ENCODE data around the gene PIEZO2. TPM values are rescaled to one million over a fixed set of nuclear protein-coding genes. Genes with fewer than 3 reads are reported as not detected.

The PIEZO2 gene
- total RNA-seq, 1 donor from 2014 or later: 4.2 TPM

- Histone ChIP-seq H3K4me2 (no peak overlapping the region), H3K4me1 (peaks cover 10% of the 10 kb centered on the region), H3K9me3 (ENCODE audit: low read depth) (no peaks in the 10 kb centered on the region), H3K27me3 (no peaks in the 10 kb centered on the region), H4K20me1 (ENCODE audit: low read depth) (no peaks in the 10 kb centered on the region), H3K27ac (no peak overlapping the region), H2AFZ (replicated peaks) (no peak overlapping the region), H3K79me2 (ENCODE audit: low read depth) (no peaks in the 10 kb centered on the region), H3F3A (ENCODE audit: low read depth) (no peaks in the 10 kb centered on the region), H3K9ac (no peak overlapping the region), H3K4me3 (no peak overlapping the region), H3K36me3 (no peaks in the 10 kb centered on the region)
- Mint-ChIP-seq H3K4me3 (no peak overlapping the region), H3K4me1 (peaks cover 4% of the 10 kb centered on the region), H3K36me3 (no peaks in the 10 kb centered on the region), H3K27me3 (ENCODE audit: insufficient read depth, low read depth) (no peaks in the 10 kb centered on the region), H3K9me3 (peaks cover 4% of the 10 kb centered on the region), H3K27ac (no peak overlapping the region)
- no peak for TF ChIP-seq EZH2phosphoT487 (IDR thresholded peaks at IDR 0.05)
- DNase-seq (ENCODE audit: low spot score): no peak
These were observed 328.7 kb downstream of the PIEZO2 start for GRCh38 chr18:10820681-10821080.

GRCh38 chr18:10814336-10814735, 335.0 kb downstream of the PIEZO2 start:
- H3K36me3 ChIP-seq: no peaks in the 10 kb centered on the region
- H3K27me3 ChIP-seq: no peaks in the 10 kb centered on the region
- Mint-ChIP-seq H3K4me3 (no peak overlapping the region), H3K36me3 (no peaks in the 10 kb centered on the region), H3K27me3 (ENCODE audit: insufficient read depth, low read depth) (peaks cover 2% of the 10 kb centered on the region), H3K27ac (no peak overlapping the region), H3K9me3 (no peaks in the 10 kb centered on the region), H3K4me1 (no peaks in the 10 kb centered on the region)
- no peak overlapping the region for H3K4me3 ChIP-seq
- H2AFZ ChIP-seq (replicated peaks): no peak overlapping the region
- no peak for TF ChIP-seq EZH2 (IDR thresholded peaks at IDR 0.05)
- no peak for TF ChIP-seq CTCF (IDR thresholded peaks at IDR 0.05)
- TF ChIP-seq EZH2phosphoT487 (IDR thresholded peaks at IDR 0.05): no peak
- no peak for DNase-seq (ENCODE audit: low spot score)
- no peaks in the 10 kb centered on the region for H4K20me1 ChIP-seq (ENCODE audit: low read depth)
- H3F3A ChIP-seq (ENCODE audit: low read depth): no peaks in the 10 kb centered on the region
- H3K4me1 ChIP-seq: no peaks in the 10 kb centered on the region
- no peak overlapping the region for H3K9ac ChIP-seq
- H3K79me2 ChIP-seq (ENCODE audit: low read depth): no peaks in the 10 kb centered on the region
- H3K9me3 ChIP-seq (ENCODE audit: low read depth): no peaks in the 10 kb centered on the region
- H3K4me2 ChIP-seq: no peak overlapping the region
- H3K27ac ChIP-seq: no peak overlapping the region

- Histone ChIP-seq H3K36me3 (no peaks in the 10 kb centered on the region), H3K27ac (no peak overlapping the region), H3F3A (ENCODE audit: low read depth) (no peaks in the 10 kb centered on the region), H3K9me3 (ENCODE audit: low read depth) (no peaks in the 10 kb centered on the region), H3K4me3 (no peak overlapping the region), H3K4me1 (no peaks in the 10 kb centered on the region), H3K4me2 (no peak overlapping the region), H2AFZ (replicated peaks) (no peak overlapping the region), H3K9ac (no peak overlapping the region), H4K20me1 (ENCODE audit: low read depth) (no peaks in the 10 kb centered on the region), H3K79me2 (ENCODE audit: low read depth) (no peaks in the 10 kb centered on the region), H3K27me3 (no peaks in the 10 kb centered on the region)
- Mint-ChIP-seq H3K4me3 (no peak overlapping the region), H3K4me1 (no peaks in the 10 kb centered on the region), H3K9me3 (no peaks in the 10 kb centered on the region), H3K36me3 (peaks cover 2% of the 10 kb centered on the region), H3K27ac (no peak overlapping the region), H3K27me3 (ENCODE audit: insufficient read depth, low read depth) (no peaks in the 10 kb centered on the region)
- DNase-seq (ENCODE audit: low spot score): no peak
- TF ChIP-seq EZH2phosphoT487 (IDR thresholded peaks at IDR 0.05): no peak
- no peak for TF ChIP-seq EZH2 (IDR thresholded peaks at IDR 0.05)
- TF ChIP-seq CTCF (IDR thresholded peaks at IDR 0.05): no peak
These were observed 343.7 kb downstream of the PIEZO2 start for GRCh38 chr18:10805587-10806118.

DNA sequence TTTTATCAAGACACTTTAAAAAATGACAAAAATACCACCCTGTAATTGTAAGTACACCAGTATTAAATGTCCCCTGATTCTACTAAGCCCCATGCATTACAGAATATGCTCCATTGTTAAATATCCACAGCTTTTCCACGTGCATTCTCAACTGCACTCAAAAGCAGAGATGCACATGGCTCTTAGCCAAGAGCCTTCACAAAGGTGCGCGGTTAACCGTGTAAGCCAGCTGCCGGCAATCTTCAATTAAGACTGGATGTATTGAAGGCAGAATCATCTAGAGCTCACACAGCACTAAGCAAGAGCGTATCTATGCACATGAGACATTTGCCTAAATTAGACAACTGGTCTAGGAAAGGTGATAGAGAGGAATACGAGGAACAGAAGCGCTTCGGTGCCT, 345.2 kb downstream of the PIEZO2 start:
- H3K4me3 ChIP-seq: no peak overlapping the region
- H3K27me3 ChIP-seq: no peaks in the 10 kb centered on the region
- H3K4me2 ChIP-seq: no peak overlapping the region
- Mint-ChIP-seq H3K36me3 (peaks cover 4% of the 10 kb centered on the region), H3K27me3 (ENCODE audit: insufficient read depth, low read depth) (peaks cover 2% of the 10 kb centered on the region), H3K9me3 (no peaks in the 10 kb centered on the region), H3K4me1 (no peaks in the 10 kb centered on the region), H3K27ac (no peak overlapping the region), H3K4me3 (no peak overlapping the region)
- TF ChIP-seq EZH2 (IDR thresholded peaks at IDR 0.05) (no peak), CTCF (IDR thresholded peaks at IDR 0.05) (no peak), EZH2phosphoT487 (IDR thresholded peaks at IDR 0.05) (no peak)
- no peaks in the 10 kb centered on the region for H3K79me2 ChIP-seq (ENCODE audit: low read depth)
- H3K9ac ChIP-seq: no peak overlapping the region
- no peaks in the 10 kb centered on the region for H3K9me3 ChIP-seq (ENCODE audit: low read depth)
- H3K4me1 ChIP-seq: no peaks in the 10 kb centered on the region
- no peak overlapping the region for H3K27ac ChIP-seq
- no peak for DNase-seq (ENCODE audit: low spot score)
- no peaks in the 10 kb centered on the region for H4K20me1 ChIP-seq (ENCODE audit: low read depth)
- H3K36me3 ChIP-seq: no peaks in the 10 kb centered on the region
- no peaks in the 10 kb centered on the region for H3F3A ChIP-seq (ENCODE audit: low read depth)
- no peak overlapping the region for H2AFZ ChIP-seq (replicated peaks)
